Osteocyte (in vitro differentiated cells): Measurements from ENCODE around the gene WTAP. TPM values are rescaled to one million over a fixed set of nuclear protein-coding genes. Genes with fewer than 3 reads are reported as not detected.

Experiments used
- DNase-seq: peaks from one replicate; pipeline ENCODE4 v3.0.0; 2021; ENCODE audit warnings: mixed read lengths; ENCODE audit not compliant: unreplicated experiment; ENCODE audit errors: extremely low spot score
- H3K27ac Mint-ChIP-seq: one replicate; pipeline ENCODE4 v1.8.0; 2021; ENCODE audit warnings: mild to moderate bottlenecking, mixed read lengths; ENCODE audit not compliant: unreplicated experiment
- H3K27me3 Mint-ChIP-seq: one replicate; pipeline ENCODE4 v1.8.0; 2021; ENCODE audit warnings: mixed read lengths; ENCODE audit not compliant: unreplicated experiment
- H3K36me3 Mint-ChIP-seq: one replicate; pipeline ENCODE4 v1.8.0; 2021; ENCODE audit warnings: mixed read lengths; ENCODE audit not compliant: unreplicated experiment
- H3K4me1 Mint-ChIP-seq: one replicate; pipeline ENCODE4 v1.8.0; 2021; ENCODE audit warnings: mixed read lengths; ENCODE audit not compliant: unreplicated experiment
- H3K4me3 Mint-ChIP-seq: one replicate; pipeline ENCODE4 v1.8.0; 2021; ENCODE audit warnings: mild to moderate bottlenecking, moderate library complexity, mixed read lengths; ENCODE audit not compliant: unreplicated experiment
- H3K9me3 Mint-ChIP-seq: one replicate; pipeline ENCODE4 v1.8.0; 2021; ENCODE audit warnings: mixed read lengths; ENCODE audit not compliant: unreplicated experiment
- total RNA-seq: library from RNA; stranded (reverse); gene quantifications from 2 replicates; pipeline ENCODE4 v1.2.1, GENCODE V29; 2021
- TF ChIP-seq, protein P1 (sequence below): fragments of 200-600 bp; sonication (generic); IDR thresholded peaks from 2 replicates; pipeline ENCODE4 v1.5.0; 2021; ENCODE audit warnings: antibody characterized with exemption, mild to moderate bottlenecking, moderate library complexity

The WTAP gene
- total RNA-seq, 1 donor from 2014 or later: 83.7 TPM

DNA sequence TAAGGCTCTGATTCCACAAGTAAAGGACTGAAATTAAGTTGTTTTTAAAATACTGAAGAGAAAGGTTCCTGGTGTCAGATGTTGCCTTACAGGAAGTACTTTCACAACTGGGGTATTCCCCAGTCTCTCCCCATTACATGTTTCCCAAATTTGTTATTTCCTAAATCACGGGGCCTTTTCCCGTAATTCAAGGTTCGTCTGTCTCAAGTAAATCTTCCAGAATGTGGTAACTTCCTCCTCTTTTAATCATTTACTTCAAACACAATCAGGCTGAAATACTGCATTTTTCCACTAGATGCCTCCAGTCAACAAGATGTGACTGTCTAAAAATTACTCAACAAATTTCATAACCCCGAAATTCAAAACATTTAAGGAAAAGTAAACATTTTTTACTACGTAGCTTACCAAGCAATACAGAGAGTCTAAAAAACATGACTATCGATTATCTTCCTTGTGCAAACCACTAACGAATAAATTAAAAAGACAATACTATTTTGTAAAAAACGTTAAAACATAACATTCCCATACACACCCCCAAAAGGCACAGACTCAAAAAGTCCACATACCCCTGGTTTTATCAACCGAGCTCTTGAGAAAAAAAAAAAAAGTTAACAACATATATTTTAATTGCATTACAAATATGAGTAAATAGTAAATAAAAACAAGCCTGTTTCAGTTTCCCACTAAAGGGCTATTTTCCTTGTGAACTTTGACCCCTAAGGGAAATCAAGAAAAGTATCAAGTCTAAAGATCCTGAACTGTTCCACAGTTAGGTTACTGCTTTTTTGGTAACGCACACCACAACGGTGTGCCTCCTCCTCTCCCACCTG lies 36.0 kb upstream of the WTAP start:
- Mint-ChIP-seq H3K9me3 (no peaks in the 10 kb centered on the region), H3K27me3 (no peaks in the 10 kb centered on the region), H3K4me1 (peaks cover 29% of the 10 kb centered on the region), H3K36me3 (peaks cover 14% of the 10 kb centered on the region), H3K27ac (peak overlapping the region; percentile 86), H3K4me3 (peak overlapping the region; percentile 83)
- TF ChIP-seq, protein P1, sequence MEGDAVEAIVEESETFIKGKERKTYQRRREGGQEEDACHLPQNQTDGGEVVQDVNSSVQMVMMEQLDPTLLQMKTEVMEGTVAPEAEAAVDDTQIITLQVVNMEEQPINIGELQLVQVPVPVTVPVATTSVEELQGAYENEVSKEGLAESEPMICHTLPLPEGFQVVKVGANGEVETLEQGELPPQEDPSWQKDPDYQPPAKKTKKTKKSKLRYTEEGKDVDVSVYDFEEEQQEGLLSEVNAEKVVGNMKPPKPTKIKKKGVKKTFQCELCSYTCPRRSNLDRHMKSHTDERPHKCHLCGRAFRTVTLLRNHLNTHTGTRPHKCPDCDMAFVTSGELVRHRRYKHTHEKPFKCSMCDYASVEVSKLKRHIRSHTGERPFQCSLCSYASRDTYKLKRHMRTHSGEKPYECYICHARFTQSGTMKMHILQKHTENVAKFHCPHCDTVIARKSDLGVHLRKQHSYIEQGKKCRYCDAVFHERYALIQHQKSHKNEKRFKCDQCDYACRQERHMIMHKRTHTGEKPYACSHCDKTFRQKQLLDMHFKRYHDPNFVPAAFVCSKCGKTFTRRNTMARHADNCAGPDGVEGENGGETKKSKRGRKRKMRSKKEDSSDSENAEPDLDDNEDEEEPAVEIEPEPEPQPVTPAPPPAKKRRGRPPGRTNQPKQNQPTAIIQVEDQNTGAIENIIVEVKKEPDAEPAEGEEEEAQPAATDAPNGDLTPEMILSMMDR: peak; percentile 76
- DNase-seq: no peak

DNA sequence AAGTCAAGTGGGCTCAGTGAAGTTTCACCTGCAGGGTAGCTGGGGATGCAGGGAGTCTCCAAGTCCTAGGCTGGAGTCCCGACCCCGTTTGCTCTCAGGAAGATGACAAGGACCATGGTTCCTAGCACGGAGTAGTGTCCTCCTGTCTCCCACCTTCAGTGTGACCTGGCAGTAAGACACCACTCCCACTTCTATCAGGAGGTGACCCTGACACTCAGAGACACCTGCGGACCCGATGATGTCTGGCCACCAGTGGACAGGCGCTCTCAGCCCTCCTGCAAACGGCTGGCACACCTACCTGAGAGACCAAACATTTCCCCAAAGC lies 35.4 kb upstream of the WTAP start:
- DNase-seq: no peak
- peak overlapping the region; percentile 83 for H3K4me3 Mint-ChIP-seq
- TF ChIP-seq, protein P1: no peak
- peaks cover 10% of the 10 kb centered on the region for H3K36me3 Mint-ChIP-seq
- H3K27me3 Mint-ChIP-seq: no peaks in the 10 kb centered on the region
- peak overlapping the region; percentile 86 for H3K27ac Mint-ChIP-seq
- H3K9me3 Mint-ChIP-seq: no peaks in the 10 kb centered on the region
- peaks cover 29% of the 10 kb centered on the region for H3K4me1 Mint-ChIP-seq

DNA sequence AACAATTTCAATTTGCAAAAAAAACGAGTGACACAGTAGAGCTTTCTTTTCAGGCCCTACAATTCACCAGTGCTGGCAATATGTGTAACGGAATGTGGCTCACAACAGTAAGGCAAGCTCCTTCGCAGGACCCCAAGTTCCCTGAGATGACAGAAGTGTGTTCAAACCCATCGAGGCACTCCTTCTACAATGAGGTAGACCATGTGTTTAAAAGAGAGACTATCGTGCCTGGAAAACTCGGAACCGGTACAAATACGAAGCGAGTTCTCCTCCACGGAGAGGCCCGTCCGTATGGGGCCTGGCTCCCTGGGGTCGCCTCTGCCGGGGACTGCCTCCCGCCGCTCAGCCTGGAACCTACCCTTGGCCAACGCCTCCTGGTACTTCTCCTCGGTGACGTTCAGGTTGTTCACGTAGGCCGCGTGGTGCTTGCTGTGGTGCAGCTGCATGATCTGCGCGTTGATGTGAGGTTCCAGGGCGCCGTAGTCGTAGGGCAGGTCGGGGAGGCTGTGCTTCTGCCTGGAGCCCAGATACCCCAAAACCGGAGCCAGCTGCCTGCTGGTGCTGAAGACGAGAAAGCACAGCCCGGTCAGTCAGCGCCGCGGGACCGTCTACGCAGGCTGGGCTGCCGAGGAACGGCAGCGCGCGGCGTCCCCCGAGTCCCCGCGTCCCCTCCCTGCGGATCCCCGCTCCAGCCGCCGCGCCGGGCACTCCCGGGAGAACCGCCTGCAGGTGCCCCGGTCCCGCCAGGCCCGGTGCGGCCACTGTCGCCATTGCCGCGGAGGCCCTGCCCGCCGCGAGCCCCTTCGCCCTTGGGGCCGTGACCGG lies 34.8 kb upstream of the WTAP start:
- TF ChIP-seq, protein P1: no peak
- Mint-ChIP-seq H3K36me3 (peaks cover 6% of the 10 kb centered on the region), H3K27ac (peak overlapping the region; percentile 86), H3K9me3 (no peaks in the 10 kb centered on the region), H3K4me1 (peaks cover 29% of the 10 kb centered on the region), H3K4me3 (peak overlapping the region; percentile 83), H3K27me3 (no peaks in the 10 kb centered on the region)
- no peak for DNase-seq

DNA sequence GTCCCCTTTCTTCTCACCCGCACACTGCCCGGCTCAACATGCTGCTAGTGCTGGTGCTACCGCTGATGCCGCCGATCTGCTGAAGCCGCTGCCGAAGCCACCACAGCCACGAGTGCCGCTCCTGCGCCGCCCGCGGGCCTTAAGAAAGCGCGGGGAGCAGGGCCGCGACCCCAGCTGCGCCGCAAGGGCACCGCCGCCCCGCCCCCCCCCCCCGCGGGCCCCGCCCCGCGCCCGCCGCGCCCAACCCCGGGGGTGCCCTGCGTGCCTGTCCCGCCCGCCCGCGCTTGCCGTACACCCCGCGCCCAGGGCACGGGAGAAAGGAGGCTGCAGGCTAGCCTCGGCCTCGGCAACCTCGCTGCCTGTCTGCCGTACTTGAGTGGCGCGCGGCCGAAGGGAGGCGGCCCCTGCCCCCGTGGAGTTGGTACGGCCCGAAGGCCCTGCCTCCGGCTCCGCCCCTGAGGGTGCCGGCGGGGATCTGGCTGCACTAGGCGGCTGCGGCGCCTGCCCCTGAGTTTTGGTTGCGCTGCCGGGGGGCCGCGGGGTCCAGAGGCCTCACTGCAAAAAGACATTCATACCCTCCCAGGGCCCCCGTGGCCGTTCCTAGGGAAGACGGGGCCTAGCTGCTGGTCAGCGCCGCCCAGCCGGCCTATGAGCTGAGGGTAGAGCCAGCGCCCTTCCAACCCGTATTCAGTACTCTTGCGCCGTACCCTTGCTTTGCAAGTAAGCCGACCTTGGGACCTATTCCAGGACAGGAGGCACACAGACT lies 34.0 kb upstream of the WTAP start, which contains the start of gene SOD2:
TSS of gene SOD2 (minus strand) at position 114 of the 766 bp plus-strand sequence. CDS start at position 40, 74 bp downstream.
- TF ChIP-seq, protein P1: no peak
- Mint-ChIP-seq H3K36me3 (peaks cover 4% of the 10 kb centered on the region), H3K27ac (peak within 1 kb of the TSS; percentile 86), H3K9me3 (no peaks in the 10 kb centered on the region), H3K4me1 (peaks cover 29% of the 10 kb centered on the region), H3K4me3 (peak within 1 kb of the TSS; percentile 85), H3K27me3 (no peaks in the 10 kb centered on the region)
- DNase-seq: peak; percentile 92
